Left hindlimb (tissue), 1 donor: ENCODE results near the gene PRDM10.

Experiments used
- DNase-seq: peaks from one replicate; pipeline ENCODE4 v3.0.0-alpha.2; 2018

PRDM10 gene

DNA sequence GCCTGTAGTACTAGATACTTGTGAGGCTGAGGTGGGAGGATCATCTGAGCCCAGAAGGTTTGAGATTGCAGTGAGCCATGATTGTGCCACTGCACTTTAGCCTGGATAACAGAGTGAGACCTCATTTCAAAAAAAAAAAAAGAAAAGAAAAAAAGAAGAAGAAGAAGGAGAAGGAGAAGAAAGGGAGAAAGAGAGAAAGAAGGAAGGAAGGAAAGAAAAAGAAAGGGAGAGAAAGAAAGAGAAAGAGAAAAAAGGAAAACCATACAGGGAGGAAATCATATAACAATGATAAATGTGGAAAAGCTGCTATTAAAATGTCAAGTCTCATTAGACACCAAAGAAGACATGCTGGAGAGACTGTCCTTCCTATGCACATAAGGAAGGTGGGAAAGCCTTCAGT, 5.7 kb upstream of the PRDM10 start:
- DNase-seq: no peak

- DNase-seq: no peak
Measured at GRCh38 chr11:130006929-130007328, 4.3 kb upstream of the PRDM10 start.

DNA sequence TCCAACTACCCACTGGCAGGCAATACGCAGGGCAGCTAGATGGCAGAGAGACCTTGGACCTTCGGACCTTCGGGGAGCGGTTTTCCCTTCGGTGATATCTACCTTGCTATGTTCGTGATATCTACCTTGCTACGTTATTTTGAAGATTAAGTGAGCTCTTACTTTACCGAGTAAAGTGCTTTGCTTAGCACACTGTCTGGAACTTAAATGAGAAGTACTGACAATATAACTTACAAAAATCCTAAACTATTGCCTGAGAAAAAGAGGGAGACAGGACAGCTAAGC, 1.0 kb upstream of the PRDM10 start:
- DNase-seq: no peak

GRCh38 chr11:130002846-130003716, 446 bp upstream of the PRDM10 start:
- peak; percentile 95 for DNase-seq

DNA sequence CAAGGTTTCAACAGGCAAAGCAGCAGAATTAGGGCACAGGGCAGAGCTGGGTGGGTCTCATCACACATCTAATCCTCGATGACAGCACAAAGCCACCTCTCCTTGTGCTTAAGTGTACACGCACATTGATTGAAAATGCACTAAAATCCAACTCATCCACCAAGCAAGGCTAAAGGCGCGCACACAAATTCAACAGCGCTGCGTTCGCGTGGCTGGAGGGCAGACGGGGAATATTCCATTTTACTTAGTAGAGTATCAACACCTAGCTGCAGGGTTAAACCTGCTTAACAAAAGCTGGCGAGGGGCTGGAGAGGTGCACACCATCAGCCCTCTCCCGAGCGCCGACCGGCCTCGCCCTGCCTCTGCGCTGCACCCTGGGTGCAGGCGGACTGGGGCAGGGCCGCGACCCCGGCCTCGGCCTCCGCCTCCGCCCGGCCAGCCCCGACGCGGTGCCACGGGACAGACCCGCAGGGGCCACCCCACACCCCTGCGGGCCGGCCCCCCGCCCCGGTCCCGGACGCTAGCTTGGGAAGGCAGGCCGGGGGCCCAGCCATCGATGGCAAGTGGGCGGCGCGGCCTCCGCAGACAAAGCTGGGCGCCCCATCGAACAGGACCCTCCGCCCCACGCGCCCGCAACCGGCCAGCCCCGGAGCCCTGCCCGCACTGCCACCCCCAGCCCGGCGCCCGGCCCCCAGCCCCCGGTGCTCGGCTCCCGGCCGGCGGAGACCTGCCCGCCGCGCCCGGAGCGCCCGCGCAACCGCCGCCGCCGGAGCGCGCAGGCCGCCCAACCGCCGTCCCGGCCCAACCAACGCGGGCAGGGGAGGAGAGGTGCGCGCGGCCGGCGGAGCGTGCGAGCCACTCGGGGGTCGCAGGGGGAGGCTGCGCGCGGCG, 929 bp downstream of the PRDM10 start:
- peak; percentile 74 for DNase-seq

- no peak for DNase-seq
Measured at GRCh38 chr11:130000552-130001176, 2.0 kb downstream of the PRDM10 start.

- DNase-seq: no peak
Measured at GRCh38 chr11:129999407-129999806, 3.2 kb downstream of the PRDM10 start.

- no peak for DNase-seq
Measured at GRCh38 chr11:129998905-129999304, 3.7 kb downstream of the PRDM10 start.

GRCh38 chr11:129998107-129998506, 4.5 kb downstream of the PRDM10 start:
- no peak for DNase-seq

GRCh38 chr11:129997513-129997912, 5.1 kb downstream of the PRDM10 start:
- DNase-seq: no peak

DNA sequence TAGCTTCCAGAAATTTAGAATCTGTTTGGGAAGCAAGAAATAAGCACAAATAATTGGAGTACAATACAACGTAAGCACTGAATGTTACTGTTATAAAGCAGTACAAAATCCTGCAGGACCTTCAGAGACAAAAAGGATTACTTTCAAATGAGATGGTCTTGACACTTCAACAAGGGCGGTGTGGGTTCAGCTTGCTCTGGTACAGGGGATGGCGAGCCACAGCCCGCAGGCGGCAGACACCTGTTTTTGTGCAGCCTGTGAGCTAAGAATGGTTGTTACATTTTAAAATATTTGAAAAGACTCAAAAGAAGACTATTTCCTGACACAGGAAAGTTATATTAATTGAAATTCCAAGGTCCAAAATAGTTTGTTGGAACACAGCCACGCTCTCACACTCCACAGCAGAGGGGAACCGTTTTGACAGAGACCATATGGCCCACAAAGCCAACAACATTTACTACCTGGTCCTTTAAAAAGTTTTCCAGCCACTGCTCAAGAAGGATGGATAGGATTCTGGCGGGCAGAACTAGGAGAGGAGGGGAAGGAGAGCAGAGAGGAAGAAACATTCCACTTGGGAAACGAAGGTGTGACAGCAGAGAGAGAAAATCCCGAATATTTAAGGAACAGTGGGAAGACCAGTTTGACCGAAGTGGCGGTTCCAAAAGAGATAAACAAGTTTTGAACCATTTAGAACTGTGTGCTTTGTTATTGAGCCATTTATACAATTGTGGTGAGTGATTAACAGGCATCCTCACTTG, 6.3 kb downstream of the PRDM10 start:
- no peak for DNase-seq

GRCh38 chr11:129995163-129995562, 7.5 kb downstream of the PRDM10 start:
- DNase-seq: no peak

DNA sequence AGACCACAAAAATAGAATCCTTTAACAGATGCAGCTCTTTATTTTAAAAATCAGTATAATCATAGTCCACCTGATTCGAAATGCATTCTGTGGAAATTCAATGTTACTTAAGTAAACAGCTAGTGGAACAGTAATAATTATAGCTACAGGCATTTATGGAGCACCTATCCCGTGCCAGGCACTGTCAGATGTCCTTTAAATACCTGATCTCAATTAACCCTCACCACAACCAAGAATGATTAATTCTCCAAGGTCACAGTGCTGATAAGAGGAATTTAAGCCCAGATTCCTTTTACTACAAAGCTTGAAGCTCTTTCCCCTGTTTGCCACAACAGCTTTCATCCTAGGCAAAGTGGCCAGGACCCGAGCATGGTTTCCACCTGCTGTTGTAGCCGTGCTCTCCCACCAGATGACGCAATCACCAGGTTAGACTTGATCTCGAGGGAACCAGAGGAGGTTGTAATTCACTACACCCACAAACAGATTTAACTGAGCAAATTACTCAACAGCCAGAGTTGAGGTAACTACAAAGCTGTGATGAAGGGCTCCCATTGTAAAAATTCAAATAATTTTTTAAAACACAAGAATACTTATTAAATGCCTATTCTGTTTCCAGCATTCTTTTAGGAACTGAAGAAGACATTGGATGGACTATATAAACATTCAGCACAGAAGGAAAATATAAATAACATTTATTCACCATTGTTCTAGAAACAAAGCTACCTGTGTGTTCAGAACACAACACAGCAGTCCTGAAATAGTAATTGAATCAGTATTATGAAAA, 10.3 kb downstream of the PRDM10 start:
- no peak for DNase-seq

DNA sequence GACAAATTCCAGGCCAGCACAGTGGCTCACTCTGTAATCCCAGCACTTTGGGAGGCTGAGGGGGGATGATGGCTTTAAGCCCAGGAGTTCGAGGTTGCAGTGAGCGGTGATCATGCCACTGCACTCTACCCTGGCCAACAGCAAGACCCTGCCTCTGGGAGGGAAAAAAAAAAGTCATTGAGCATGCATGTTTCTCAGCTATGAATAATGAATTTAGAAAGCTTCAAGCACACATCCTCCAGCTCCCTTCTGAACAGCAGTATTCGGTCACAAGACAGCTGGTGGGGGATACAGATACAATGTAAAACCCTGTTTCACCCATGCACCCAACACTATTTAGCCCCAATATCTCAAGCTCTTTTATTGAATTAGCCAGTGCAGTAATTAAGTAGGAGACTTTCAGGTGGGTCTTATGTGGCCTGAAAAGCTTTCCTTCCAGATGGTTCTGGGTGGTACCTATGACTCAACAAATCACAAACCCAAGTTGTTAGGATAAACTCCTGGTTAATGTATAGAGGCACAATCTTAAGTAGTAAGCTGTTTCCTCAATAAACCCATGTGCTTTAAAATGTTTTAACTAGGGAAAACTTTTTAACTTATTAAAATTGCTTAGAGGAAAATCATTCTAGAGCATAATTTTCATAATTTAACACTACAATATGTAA, 13.4 kb downstream of the PRDM10 start:
- no peak for DNase-seq

- no peak for DNase-seq
Measured at GRCh38 chr11:129987950-129988349, 14.7 kb downstream of the PRDM10 start.

DNA sequence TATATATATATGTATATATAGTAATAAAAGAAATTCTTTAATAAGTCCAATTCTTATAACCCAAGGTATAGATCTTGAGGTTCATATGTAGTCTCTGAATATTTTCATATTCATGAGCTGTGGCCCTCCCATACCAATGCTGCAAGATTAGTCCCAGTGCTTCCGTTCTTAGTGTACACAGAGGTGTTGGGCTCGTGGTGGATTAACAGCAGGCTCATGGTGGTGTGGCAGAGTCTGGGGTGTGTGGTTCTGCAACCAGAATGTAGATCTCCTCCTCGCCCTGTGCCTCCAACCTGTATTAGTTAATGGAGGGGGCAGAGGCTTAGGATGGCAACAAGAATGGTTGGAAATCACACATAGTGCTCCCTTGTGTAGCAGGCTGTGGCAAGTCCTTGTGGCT, 16.8 kb downstream of the PRDM10 start:
- DNase-seq: no peak

DNA sequence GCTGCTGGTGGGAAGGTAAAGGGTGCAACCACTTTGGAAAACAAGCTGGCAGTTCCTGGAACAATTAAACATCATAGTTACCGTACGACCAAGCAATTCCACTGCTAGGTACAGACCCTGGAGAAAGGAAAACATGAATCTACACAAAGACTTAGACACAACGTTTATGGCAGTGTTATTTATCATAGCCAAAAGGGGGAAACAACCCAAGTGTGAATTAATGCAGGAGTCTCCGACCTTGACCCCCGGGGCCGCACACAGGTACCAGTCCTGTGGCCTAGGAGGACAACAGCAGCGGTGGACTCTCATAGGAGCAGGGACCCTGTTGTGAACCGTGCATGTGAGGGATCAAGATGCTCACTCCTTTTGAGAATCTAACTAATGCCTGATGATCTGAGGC, 22.5 kb downstream of the PRDM10 start:
- DNase-seq: no peak

DNA sequence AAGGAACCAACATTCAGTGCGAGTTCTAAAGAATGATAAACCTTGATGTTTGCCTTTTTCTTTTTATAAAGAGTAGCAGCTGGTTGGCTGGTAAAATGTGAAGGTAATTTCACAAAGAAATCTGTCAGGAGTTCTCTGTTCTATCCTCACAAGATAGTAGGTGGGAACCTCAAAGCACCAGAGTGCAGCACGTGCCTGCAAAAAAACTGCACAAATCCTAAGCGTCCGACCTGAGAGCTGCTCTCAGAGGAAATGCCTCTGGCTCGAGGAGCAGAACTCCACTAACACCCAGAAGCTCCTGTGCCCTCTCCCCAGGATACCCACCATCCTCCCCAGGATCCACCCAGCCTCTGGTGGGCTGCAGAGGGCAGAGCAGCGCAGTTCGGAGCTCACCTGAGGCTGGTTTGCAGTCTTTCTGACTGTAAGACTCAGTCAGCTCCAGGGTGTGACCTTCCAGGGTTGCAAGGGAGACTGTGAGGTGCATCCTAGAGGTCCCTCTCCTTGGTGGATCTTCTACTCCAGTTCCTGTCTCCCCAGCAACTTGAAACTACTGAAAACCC, 23.5 kb downstream of the PRDM10 start:
- no peak for DNase-seq

- no peak for DNase-seq
Measured at GRCh38 chr11:129978447-129978846, 24.2 kb downstream of the PRDM10 start.

DNA sequence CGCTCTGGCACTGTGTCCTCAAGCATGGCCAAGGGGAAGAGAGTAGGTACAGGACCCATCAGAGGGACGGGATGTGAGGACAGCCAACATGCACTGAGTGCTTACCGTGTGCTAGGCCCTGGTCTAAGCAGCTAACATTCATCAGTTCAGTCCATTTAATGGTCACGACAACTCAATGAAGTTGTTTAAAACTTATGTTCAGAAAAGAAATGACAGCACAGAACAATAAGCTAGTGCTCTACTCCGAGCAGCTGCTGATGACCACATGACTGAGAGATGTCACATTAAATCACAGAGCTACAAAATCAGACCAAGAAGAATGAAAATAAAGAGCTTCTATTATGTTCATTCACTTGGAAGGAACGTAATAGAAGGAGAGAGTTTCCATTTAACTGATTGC, 26.3 kb downstream of the PRDM10 start:
- no peak for DNase-seq

DNA sequence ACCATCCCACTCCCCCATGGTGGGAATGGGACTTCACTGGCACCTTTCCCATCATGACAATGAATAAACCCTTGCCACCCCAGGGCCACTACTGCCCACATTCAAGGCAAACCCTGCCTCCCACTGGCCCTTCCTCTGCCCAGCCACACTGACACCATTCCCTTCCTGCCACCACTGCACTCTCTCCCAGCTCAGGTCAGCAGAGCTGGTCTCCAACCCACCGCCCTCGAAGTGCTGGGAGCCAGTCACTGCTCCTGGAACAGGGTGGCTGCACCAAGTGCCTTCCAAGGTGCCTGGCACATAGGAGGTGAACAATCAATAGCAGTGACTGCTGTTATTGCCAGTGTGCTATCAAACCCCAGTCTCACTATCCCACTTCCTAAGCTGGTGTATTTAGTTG, 27.1 kb downstream of the PRDM10 start:
- DNase-seq: no peak
